Measurements from ENCODE around the gene PAXX. TPM values are rescaled to one million over a fixed set of nuclear protein-coding genes. Genes with fewer than 3 reads are reported as not detected.

The PAXX gene
- total RNA-seq, 2 donors from 2014 or later, result 29.9 to 81.0 TPM

DNA sequence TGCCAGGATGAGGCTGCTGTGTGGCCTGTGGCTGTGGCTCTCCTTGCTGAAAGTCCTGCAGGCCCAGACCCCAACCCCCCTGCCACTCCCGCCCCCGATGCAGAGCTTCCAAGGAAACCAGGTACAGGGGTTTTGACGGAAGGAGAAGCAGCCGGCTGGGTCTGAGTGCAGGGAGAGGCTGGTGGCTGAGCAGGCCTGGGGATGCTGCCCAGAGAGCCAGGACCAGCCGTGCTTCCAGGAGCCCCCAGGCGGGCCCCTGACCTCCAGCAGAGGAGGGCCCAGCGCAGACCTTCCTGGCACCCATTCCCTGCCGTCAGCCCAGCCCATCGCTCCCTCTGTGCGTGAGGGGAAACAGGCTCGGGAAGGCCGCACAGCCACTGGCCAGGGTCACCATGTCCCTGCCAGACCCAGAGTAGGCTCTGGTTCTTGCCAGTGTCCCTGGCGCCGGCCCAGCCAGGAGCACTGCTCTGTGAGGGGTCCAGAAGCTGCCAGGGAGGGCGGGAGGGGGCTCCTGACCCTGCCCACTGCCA is 39.8 kb upstream of the PAXX start:
- no peaks in the 10 kb centered on the region for H3K27me3 ChIP-seq
- H3K27ac ChIP-seq, result no peak overlapping the region
- DNase-seq, result no peak
- H3K4me1 ChIP-seq, result peaks cover 9% of the 10 kb centered on the region
- H3K36me3 ChIP-seq, result no peaks in the 10 kb centered on the region
- no peak overlapping the region for H3K9ac ChIP-seq (ENCODE audit: low read depth in 2 of 2, low read length in 2 of 2)
- intact Hi-C loops (cut with DNase I), result no loop called here
- H3K4me3 ChIP-seq, result no peak overlapping the region
- TF ChIP-seq, protein P1, sequence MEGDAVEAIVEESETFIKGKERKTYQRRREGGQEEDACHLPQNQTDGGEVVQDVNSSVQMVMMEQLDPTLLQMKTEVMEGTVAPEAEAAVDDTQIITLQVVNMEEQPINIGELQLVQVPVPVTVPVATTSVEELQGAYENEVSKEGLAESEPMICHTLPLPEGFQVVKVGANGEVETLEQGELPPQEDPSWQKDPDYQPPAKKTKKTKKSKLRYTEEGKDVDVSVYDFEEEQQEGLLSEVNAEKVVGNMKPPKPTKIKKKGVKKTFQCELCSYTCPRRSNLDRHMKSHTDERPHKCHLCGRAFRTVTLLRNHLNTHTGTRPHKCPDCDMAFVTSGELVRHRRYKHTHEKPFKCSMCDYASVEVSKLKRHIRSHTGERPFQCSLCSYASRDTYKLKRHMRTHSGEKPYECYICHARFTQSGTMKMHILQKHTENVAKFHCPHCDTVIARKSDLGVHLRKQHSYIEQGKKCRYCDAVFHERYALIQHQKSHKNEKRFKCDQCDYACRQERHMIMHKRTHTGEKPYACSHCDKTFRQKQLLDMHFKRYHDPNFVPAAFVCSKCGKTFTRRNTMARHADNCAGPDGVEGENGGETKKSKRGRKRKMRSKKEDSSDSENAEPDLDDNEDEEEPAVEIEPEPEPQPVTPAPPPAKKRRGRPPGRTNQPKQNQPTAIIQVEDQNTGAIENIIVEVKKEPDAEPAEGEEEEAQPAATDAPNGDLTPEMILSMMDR (IDR thresholded peaks at IDR 0.05), result no peak
- H3K9me3 ChIP-seq, result no peaks in the 10 kb centered on the region

GRCh38 chr9:136952876-136953770 is 39.1 kb upstream of the PAXX start:
- DNase-seq, result no peak
- TF ChIP-seq, protein P1 (IDR thresholded peaks at IDR 0.05), result no peak
- Histone ChIP-seq H3K9ac (ENCODE audit: low read depth in 2 of 2, low read length in 2 of 2) (no peak overlapping the region), H3K4me3 (no peak overlapping the region), H3K27me3 (no peaks in the 10 kb centered on the region), H3K36me3 (no peaks in the 10 kb centered on the region), H3K27ac (no peak overlapping the region), H3K9me3 (no peaks in the 10 kb centered on the region), H3K4me1 (peaks cover 4% of the 10 kb centered on the region)
- intact Hi-C loops (cut with DNase I), result no loop called here

DNA sequence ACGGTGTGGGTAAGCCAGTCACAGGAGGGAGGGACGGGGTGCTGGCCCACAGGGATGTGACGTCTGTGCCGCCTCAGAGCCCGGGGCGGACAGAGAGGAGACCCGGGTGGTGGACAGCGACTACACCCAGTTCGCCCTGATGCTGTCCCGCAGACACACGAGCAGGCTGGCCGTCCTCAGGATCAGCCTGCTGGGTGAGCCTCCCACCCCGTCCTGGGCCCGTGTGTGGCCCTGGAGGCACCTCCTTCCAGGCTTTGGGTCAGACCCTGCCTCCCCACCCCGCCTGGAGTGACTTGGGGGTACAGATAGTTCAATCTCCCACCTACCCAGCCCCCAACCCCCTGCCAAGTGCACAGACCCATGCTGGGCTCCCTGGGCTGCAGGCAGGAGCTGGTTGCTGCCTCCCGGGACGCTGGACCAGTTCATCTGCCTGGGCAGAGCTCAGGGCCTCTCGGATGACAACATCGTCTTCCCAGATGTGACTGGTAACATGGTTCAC is 38.4 kb upstream of the PAXX start:
- TF ChIP-seq, protein P1 (IDR thresholded peaks at IDR 0.05), result no peak
- Histone ChIP-seq H3K9ac (ENCODE audit: low read depth in 2 of 2, low read length in 2 of 2) (no peak overlapping the region), H3K4me1 (peaks cover 4% of the 10 kb centered on the region), H3K4me3 (no peak overlapping the region), H3K9me3 (no peaks in the 10 kb centered on the region), H3K27me3 (no peaks in the 10 kb centered on the region), H3K27ac (no peak overlapping the region), H3K36me3 (no peaks in the 10 kb centered on the region)
- intact Hi-C loops (cut with DNase I), result no loop called here
- no peak for DNase-seq

- Histone ChIP-seq H3K36me3 (no peaks in the 10 kb centered on the region), H3K4me1 (peaks cover 4% of the 10 kb centered on the region), H3K4me3 (no peak overlapping the region), H3K9me3 (no peaks in the 10 kb centered on the region), H3K9ac (ENCODE audit: low read depth in 2 of 2, low read length in 2 of 2) (no peak overlapping the region), H3K27me3 (no peaks in the 10 kb centered on the region), H3K27ac (no peak overlapping the region)
- intact Hi-C loops (cut with DNase I), result no loop called here
- DNase-seq, result no peak
- TF ChIP-seq, protein P1 (IDR thresholded peaks at IDR 0.05), result no peak
Observed at GRCh38 chr9:136954270-136955083, 37.7 kb upstream of the PAXX start.

- Histone ChIP-seq H3K4me3 (no peak overlapping the region), H3K27ac (no peak overlapping the region), H3K36me3 (no peaks in the 10 kb centered on the region), H3K9me3 (no peaks in the 10 kb centered on the region), H3K4me1 (peaks cover 4% of the 10 kb centered on the region), H3K27me3 (no peaks in the 10 kb centered on the region), H3K9ac (ENCODE audit: low read depth in 2 of 2, low read length in 2 of 2) (no peak overlapping the region)
- DNase-seq, result no peak
- TF ChIP-seq, protein P1 (IDR thresholded peaks at IDR 0.05), result no peak
- intact Hi-C loops (cut with DNase I), result no loop called here
Observed at GRCh38 chr9:136955202-136955942, 36.9 kb upstream of the PAXX start.

Data from colonic mucosa (tissue), 4 donors.